HepG2 (cell line): ENCODE measurements around the gene TSPAN18. TPM values are rescaled to one million over a fixed set of nuclear protein-coding genes. Genes with fewer than 3 reads are reported as not detected.

Experiments used
- ATAC-seq: fragments of 200-7000 bp; cut with Tn5 transposase; 3 replicates; pipeline ENCODE4 v1.9.1; 2020; ENCODE audit warnings: mild to moderate bottlenecking, moderate library complexity
- BruUV-seq: library from RNA; stranded (reverse); fragments of 400-500 nt; replicated peaks from 2 replicates; lab custom pipeline; 2021; lab: Mats Ljungman, UMichigan
- CTCF ChIA-PET: fragments of 300-600 bp; formaldehyde crosslinking; extraction: SDS; loops from one replicate; lab custom pipeline; 2021; ENCODE audit warnings: low total read pairs, inconsistent platforms, low intra/inter-chr PET ratio; lab: Yijun Ruan, JAX
- POLR2A ChIA-PET: fragments of 350-600 bp; sonication (Branson Sonifier 250); formaldehyde crosslinking; loops from one replicate; lab custom pipeline; 2020; ENCODE audit warnings: antibody characterized with exemption, inconsistent platforms; lab: Yijun Ruan, JAX
- DNase-seq: peaks from one replicate; pipeline ENCODE4 v3.0.0-alpha.2; 2015; ENCODE audit warnings: low spot score
- FAIRE-seq: peaks from 3 replicates; lab custom pipeline; 2011; peaks lifted over from hg19 to GRCh38; lab: Jason Lieb, UNC
- H2AFZ ChIP-seq: one replicate; pipeline ENCODE4 v1.6.1; 2011; ENCODE audit warnings: low read length, inconsistent platforms
- H3K27ac ChIP-seq: fragments of 300-600 bp; 3 replicates; pipeline ENCODE4 v1.8.0; 2011; ENCODE audit warnings: mixed run types, mild to moderate bottlenecking, mixed read lengths, low read length, inconsistent platforms; ENCODE audit not compliant: insufficient read depth; ENCODE audit errors: extremely low read length
- H3K27me3 ChIP-seq, 2 experiments: fragments of 200-600 bp in 1 of 2; 2 replicates in 1 of 2; 3 replicates in 1 of 2; pipeline versions ENCODE4 v1.6.0 to v1.8.0; 2011; ENCODE audit warnings: low read length in 2 of 2, mild to moderate bottlenecking in 2 of 2, moderate library complexity in 2 of 2, inconsistent platforms in 1 of 2; ENCODE audit not compliant: insufficient read depth in 2 of 2, control insufficient read depth in 1 of 2
- H3K36me3 ChIP-seq, 2 experiments: fragments of 200-600 bp in 1 of 2; replicated peaks in 1 of 2; 2 replicates in 1 of 2; 3 replicates in 1 of 2; pipeline versions ENCODE4 v1.5.1 to v1.8.0; 2011; ENCODE audit warnings: low read length in 2 of 2, inconsistent platforms in 1 of 2; ENCODE audit not compliant: insufficient read depth in 2 of 2, control insufficient read depth in 1 of 2
- H3K4me1 ChIP-seq: 2 replicates; pipeline ENCODE4 v1.5.1; 2012; ENCODE audit warnings: low read length, inconsistent platforms; ENCODE audit not compliant: insufficient read depth
- H3K4me2 ChIP-seq: 2 replicates; pipeline ENCODE4 v1.6.0; 2011; ENCODE audit warnings: low read depth, low read length, inconsistent platforms
- H3K4me3 ChIP-seq, 3 experiments: fragments of 200-600 bp in 1 of 3; sonication (generic), shearing (Covaris generic) in 1 of 3; replicated peaks in 1 of 3; 2 replicates each; pipeline ENCODE4 v1.5.1; 2011 to 2016; ENCODE audit warnings: low read length in 3 of 3, inconsistent platforms in 2 of 3, low read depth in 2 of 3, mild to moderate bottlenecking in 2 of 3, control low read depth in 1 of 3, mixed read lengths in 1 of 3; ENCODE audit not compliant: insufficient read depth in 1 of 3
- H3K79me2 ChIP-seq: one replicate; pipeline ENCODE4 v1.6.1; 2011; ENCODE audit warnings: low read length, inconsistent platforms; ENCODE audit not compliant: insufficient read depth
- H3K9ac ChIP-seq: 2 replicates; pipeline ENCODE4 v1.6.0; 2011; ENCODE audit warnings: mild to moderate bottlenecking, low read depth, low read length, inconsistent platforms; ENCODE audit not compliant: insufficient read depth
- H3K9me3 ChIP-seq: 2 replicates; pipeline ENCODE4 v1.5.1; 2012; ENCODE audit warnings: mild to moderate bottlenecking, low read length
- H4K20me1 ChIP-seq: 2 replicates; pipeline ENCODE4 v1.6.0; 2011; ENCODE audit warnings: inconsistent platforms, mild to moderate bottlenecking, low read length, moderate library complexity; ENCODE audit not compliant: insufficient read depth
- CREB1 ChIP-seq, 2 experiments: fragments of 450-650 bp in 1 of 2; IDR thresholded peaks; 2 replicates each; pipeline ENCODE4 v1.6.1; 2016 to 2017; ENCODE audit warnings: control low read depth in 1 of 2, mild to moderate bottlenecking in 1 of 2, missing compliant biosample characterization in 1 of 2, missing genetic modification characterization in 1 of 2
- IRF2 ChIP-seq: IDR thresholded peaks from 2 replicates; pipeline ENCODE4 v1.6.1; 2018; ENCODE audit warnings: missing genetic modification reagents, missing compliant biosample characterization
- NCOR1 ChIP-seq: fragments of 200-600 bp; sonication (generic); IDR thresholded peaks from 2 replicates; pipeline ENCODE4 v1.7.0; 2017; ENCODE audit warnings: antibody characterized with exemption, low read length, borderline replicate concordance
- NFE2L1 ChIP-seq: sonication (generic); formaldehyde crosslinking; IDR thresholded peaks from 2 replicates; pipeline ENCODE4 v1.4.0; 2020; ENCODE audit warnings: missing genetic modification reagents, mild to moderate bottlenecking, borderline replicate concordance
- SRSF9 ChIP-seq: fragments of 200-400 bp; formaldehyde crosslinking; IDR thresholded peaks from 2 replicates; pipeline ENCODE4 v1.6.1; 2018; ENCODE audit warnings: borderline replicate concordance, mild to moderate bottlenecking, low read depth, low read length; ENCODE audit not compliant: insufficient read depth, poor library complexity, severe bottlenecking
- ZNF567 ChIP-seq: sonication (generic); formaldehyde crosslinking; IDR thresholded peaks from 2 replicates; pipeline ENCODE4 v1.8.1; 2023; ENCODE audit warnings: mild to moderate bottlenecking, missing genetic modification reagents, borderline replicate concordance
- WGBS: methylation state at CpG from one replicate; pipeline ENCODE4 v1.1.6; 2017; ENCODE audit warnings: low lambda C conversion rate; 5-methylcytosine and 5-hydroxymethylcytosine counted together
- in situ Hi-C: cut with HindIII; loops from 2 replicates; pipeline ENCODE4 v1.10.0; 2017; ENCODE audit warnings: low pct_unique_long_range_greater_than_20kb; ENCODE audit not compliant: extremely low pct_ligation_motif_present
- intact Hi-C: fragments of 100-400 bp; cut with micrococcal nuclease; formaldehyde crosslinking; loops from one replicate; pipeline ENCODE4 v1.10.0; 2022; ENCODE audit not compliant: unreplicated experiment
- polyA plus RNA-seq, 8 experiments: library from polyadenylated mRNA; depleted of rRNA in 3 of 8; stranded (reverse) in 7 of 8; unstranded in 1 of 8; fragments of >200 nt; fragmentation: Illumina TruSeq in 4 of 8; extraction: Trizol in 4 of 8; gene quantifications; 2 replicates each; pipeline versions ENCODE4 v1.2.1 to v1.2.3, GENCODE V29; 2011 to 2016; ENCODE audit warnings: low read depth in 4 of 8, missing spikeins in 1 of 8, mixed read lengths in 1 of 8; ENCODE audit not compliant: insufficient read depth in 1 of 8
- total RNA-seq, 5 experiments: library from RNA; depleted of rRNA; stranded (reverse); fragments of >200 nt; fragmentation: Illumina TruSeq; extraction: Trizol; gene quantifications; 2 replicates each; pipeline ENCODE4 v1.2.3, GENCODE V29; 2016; ENCODE audit warnings: low read depth in 1 of 5
- TF ChIP-seq, protein P1 (sequence below): sonication (generic); formaldehyde crosslinking; IDR thresholded peaks from 2 replicates; pipeline ENCODE4 v1.5.0; 2020; ENCODE audit warnings: mild to moderate bottlenecking, missing genetic modification reagents, borderline replicate concordance
- TF ChIP-seq, protein P2 (sequence below): sonication (generic); formaldehyde crosslinking; IDR thresholded peaks from 2 replicates; pipeline ENCODE4 v1.4.0; 2020; ENCODE audit warnings: missing genetic modification reagents
- TF ChIP-seq, protein P3 (sequence below), 2 experiments: fragments of 450-650 bp in 1 of 2; sonication (generic) in 1 of 2; formaldehyde crosslinking; IDR thresholded peaks; 2 replicates each; pipeline versions ENCODE4 v1.5.0 to v1.8.0; 2020 to 2022; ENCODE audit warnings: mild to moderate bottlenecking in 1 of 2, missing genetic modification reagents in 1 of 2

Gene TSPAN18
- total and polyA plus RNA-seq, 2 of the 13 experiments (the other 11 are each of a cell fraction or from before 2014, with no cell fraction given), result not detected

DNA sequence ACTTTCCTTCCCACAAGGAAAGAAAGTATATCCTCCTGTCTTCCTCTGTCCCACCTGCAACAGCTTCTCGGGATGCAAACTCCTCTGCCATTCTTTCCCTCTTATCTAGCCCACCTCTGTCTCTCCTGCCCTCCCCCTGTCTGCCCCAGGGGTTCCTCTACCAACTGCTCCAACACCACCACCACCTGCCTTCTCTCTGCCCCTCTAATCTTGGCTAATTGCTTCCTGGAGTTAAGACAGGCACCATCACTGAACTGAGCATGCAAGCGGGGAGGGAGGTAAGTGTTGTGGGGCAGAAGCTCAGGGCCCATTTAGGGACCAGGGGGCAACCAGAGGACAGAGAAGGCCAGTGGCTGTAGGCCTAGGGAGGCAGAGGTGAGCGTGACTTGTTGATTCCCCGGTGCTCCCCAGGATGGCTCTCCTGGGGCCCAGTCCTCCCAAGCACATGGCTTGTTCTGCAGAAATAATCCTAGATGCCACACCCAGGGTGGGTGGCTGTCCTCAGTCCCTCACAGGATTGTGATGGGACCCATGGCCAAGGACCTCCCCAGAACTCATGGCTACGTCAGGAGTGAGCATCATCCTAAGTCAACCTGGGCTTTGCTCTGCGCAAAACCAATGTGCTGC, 112.8 kb downstream of the TSPAN18 start:
- DNase-seq, result no peak
- FAIRE-seq, result no peak
- Histone ChIP-seq H3K27ac (no peak overlapping the region), H3K4me2 (no peak overlapping the region), H3K9ac (no peak overlapping the region), H3K36me3 (no peaks in the 10 kb centered on the region), H3K79me2 (no peaks in the 10 kb centered on the region), H3K9me3 (no peaks in the 10 kb centered on the region), H4K20me1 (no peaks in the 10 kb centered on the region), H3K4me1 (no peaks in the 10 kb centered on the region), H2AFZ (no peak overlapping the region), H3K27me3 (peaks cover 0 to 7% of the 10 kb centered on the region in 2 experiments; a peak in 1 of 5 replicates), H3K4me3 (no peak overlapping the region)
- ChIA-PET POLR2A (no interaction called here), CTCF (no interaction called here)
- 0% methylated on average over 2 of the region's 6 CpGs for WGBS
- no TSS peak for BruUV-seq
- intact Hi-C loops (no loop called here), in situ Hi-C loops (no loop called here)
- no peak for ATAC-seq
- TF ChIP-seq, protein P1, sequence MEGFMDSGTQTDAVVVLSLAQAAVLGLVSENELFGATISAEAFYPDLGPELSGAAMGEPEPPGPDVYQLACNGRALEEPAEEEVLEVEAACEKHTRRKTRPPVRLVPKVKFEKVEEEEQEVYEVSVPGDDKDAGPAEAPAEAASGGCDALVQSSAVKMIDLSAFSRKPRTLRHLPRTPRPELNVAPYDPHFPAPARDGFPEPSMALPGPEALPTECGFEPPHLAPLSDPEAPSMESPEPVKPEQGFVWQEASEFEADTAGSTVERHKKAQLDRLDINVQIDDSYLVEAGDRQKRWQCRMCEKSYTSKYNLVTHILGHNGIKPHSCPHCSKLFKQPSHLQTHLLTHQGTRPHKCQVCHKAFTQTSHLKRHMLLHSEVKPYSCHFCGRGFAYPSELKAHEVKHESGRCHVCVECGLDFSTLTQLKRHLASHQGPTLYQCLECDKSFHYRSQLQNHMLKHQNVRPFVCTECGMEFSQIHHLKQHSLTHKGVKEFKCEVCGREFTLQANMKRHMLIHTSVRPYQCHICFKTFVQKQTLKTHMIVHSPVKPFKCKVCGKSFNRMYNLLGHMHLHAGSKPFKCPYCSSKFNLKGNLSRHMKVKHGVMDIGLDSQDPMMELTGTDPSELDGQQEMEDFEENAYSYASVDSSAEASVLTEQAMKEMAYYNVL, result no peak

DNA sequence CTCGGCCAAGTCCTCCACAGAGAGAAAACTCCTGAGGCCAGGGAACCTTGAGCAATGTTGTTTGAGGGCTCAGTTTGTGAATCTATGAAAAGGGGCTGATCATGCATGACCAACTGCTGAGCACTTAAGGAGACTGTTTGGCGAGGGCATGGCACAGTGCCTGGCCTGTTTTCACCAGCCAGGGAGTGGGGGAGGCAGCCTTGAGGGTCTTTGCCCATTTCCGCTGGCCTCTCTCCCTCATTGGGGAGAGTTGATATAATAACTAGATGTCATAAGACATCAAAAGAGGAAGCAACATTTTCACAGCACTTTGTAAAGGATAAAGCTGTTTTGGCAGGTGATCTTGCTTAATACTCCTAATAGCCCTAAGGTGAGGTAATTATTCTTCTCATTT, 113.3 kb downstream of the TSPAN18 start:
- CTCF ChIA-PET, result no interaction called here
- H3K9me3 ChIP-seq, result no peaks in the 10 kb centered on the region
- no peak for ATAC-seq
- H3K4me3 ChIP-seq, result no peak overlapping the region
- H3K9ac ChIP-seq, result no peak overlapping the region
- H3K4me1 ChIP-seq, result no peaks in the 10 kb centered on the region
- H3K79me2 ChIP-seq, result no peaks in the 10 kb centered on the region
- no peak overlapping the region for H2AFZ ChIP-seq
- FAIRE-seq, result no peak
- no peak overlapping the region for H3K4me2 ChIP-seq
- intact Hi-C loops, result no loop called here
- no TSS peak for BruUV-seq
- POLR2A ChIA-PET, result no interaction called here
- no peak overlapping the region for H3K27ac ChIP-seq
- 17% methylated on average over 2 of the region's 3 CpGs for WGBS
- in situ Hi-C loops, result no loop called here
- no peaks in the 10 kb centered on the region for H3K36me3 ChIP-seq
- DNase-seq, result no peak
- no peaks in the 10 kb centered on the region for H4K20me1 ChIP-seq
- peaks cover 0 to 3% of the 10 kb centered on the region in 2 experiments; a peak in 1 of 5 replicates for H3K27me3 ChIP-seq
- TF ChIP-seq, protein P2, sequence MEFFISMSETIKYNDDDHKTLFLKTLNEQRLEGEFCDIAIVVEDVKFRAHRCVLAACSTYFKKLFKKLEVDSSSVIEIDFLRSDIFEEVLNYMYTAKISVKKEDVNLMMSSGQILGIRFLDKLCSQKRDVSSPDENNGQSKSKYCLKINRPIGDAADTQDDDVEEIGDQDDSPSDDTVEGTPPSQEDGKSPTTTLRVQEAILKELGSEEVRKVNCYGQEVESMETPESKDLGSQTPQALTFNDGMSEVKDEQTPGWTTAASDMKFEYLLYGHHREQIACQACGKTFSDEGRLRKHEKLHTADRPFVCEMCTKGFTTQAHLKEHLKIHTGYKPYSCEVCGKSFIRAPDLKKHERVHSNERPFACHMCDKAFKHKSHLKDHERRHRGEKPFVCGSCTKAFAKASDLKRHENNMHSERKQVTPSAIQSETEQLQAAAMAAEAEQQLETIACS (CRISPR knock-in tag), result no peak
- TF ChIP-seq CREB1 (IDR thresholded peaks at IDR 0.05) (no peak), CREB1 (CRISPR knock-in tag; IDR thresholded peaks at IDR 0.05) (no peak), NFE2L1 (no peak), NCOR1 (no peak), ZNF567 (CRISPR knock-in tag) (no peak), SRSF9 (no peak), IRF2 (CRISPR knock-in tag) (no peak)
- TF ChIP-seq, protein P3, sequence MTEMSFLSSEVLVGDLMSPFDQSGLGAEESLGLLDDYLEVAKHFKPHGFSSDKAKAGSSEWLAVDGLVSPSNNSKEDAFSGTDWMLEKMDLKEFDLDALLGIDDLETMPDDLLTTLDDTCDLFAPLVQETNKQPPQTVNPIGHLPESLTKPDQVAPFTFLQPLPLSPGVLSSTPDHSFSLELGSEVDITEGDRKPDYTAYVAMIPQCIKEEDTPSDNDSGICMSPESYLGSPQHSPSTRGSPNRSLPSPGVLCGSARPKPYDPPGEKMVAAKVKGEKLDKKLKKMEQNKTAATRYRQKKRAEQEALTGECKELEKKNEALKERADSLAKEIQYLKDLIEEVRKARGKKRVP (CRISPR knock-in tag; IDR thresholded peaks at IDR 0.05), result no peak
